HEK293 (cell line): ENCODE results near the gene TPRN.
A peak's percentile ranks its signal among the peaks of the same experiment; 100 is the strongest.

Experiments used
- CTCF ChIA-PET: fragments of 350-600 bp; formaldehyde crosslinking; extraction: SDS; loops from one replicate; lab custom pipeline; 2021; ENCODE audit warnings: antibody characterized with exemption; lab: Yijun Ruan, JAX
- POLR2A ChIA-PET: fragments of 300-600 bp; formaldehyde crosslinking; extraction: SDS; loops from one replicate; lab custom pipeline; 2020; ENCODE audit warnings: antibody characterized with exemption, inconsistent platforms; lab: Yijun Ruan, JAX
- H3K27ac ChIP-seq: fragments of 200-500 bp; sonication (Bioruptor generic); 2 replicates; pipeline ENCODE4 v1.5.1; 2014; ENCODE audit warnings: low read depth, low read length, control low read depth, inconsistent platforms; ENCODE audit errors: extremely low read depth
- H3K36me3 ChIP-seq, 2 experiments: fragments of 200-500 bp in 1 of 2; sonication (Bioruptor generic) in 1 of 2; 1 replicate in 1 of 2; 2 replicates in 1 of 2; pipeline ENCODE4 v1.5.1; 2014 to 2017; ENCODE audit warnings: inconsistent platforms in 2 of 2, low read length in 2 of 2; ENCODE audit not compliant: control insufficient read depth in 2 of 2, insufficient read depth in 1 of 2
- H3K4me1 ChIP-seq: fragments of 200-500 bp; sonication (Bioruptor generic); 2 replicates; pipeline ENCODE4 v1.5.1; 2014; ENCODE audit warnings: mild to moderate bottlenecking, low read length, inconsistent platforms; ENCODE audit not compliant: control insufficient read depth, insufficient read depth
- H3K4me3 ChIP-seq: 2 replicates; pipeline ENCODE4 v1.5.1; 2011; ENCODE audit warnings: low read depth, mild to moderate bottlenecking, control low read depth, low read length, moderate library complexity
- H3K9me3 ChIP-seq: fragments of 200-500 bp; sonication (Bioruptor generic); 2 replicates; pipeline ENCODE4 v1.5.1; 2014; ENCODE audit warnings: low read depth, low read length, inconsistent platforms; ENCODE audit not compliant: control insufficient read depth, insufficient read depth
- GLI4 ChIP-seq: fragments of 450-650 bp; formaldehyde crosslinking; IDR thresholded peaks from 2 replicates; pipeline ENCODE4 v1.5.1; 2016; ENCODE audit warnings: missing biosample characterization, missing genetic modification characterization
- KLF9 ChIP-seq: fragments of 450-650 bp; formaldehyde crosslinking; IDR thresholded peaks from 2 replicates; pipeline ENCODE4 v1.5.1; 2016; ENCODE audit warnings: missing biosample characterization, missing genetic modification characterization, low read depth
- RBAK ChIP-seq: fragments of 450-650 bp; formaldehyde crosslinking; IDR thresholded peaks from 2 replicates; pipeline ENCODE4 v1.5.1; 2016; ENCODE audit warnings: missing biosample characterization, missing genetic modification characterization
- SCRT1 ChIP-seq: fragments of 450-650 bp; formaldehyde crosslinking; IDR thresholded peaks from 2 replicates; pipeline ENCODE4 v1.5.1; 2016; ENCODE audit warnings: missing biosample characterization, missing genetic modification characterization, borderline replicate concordance
- SP7 ChIP-seq: fragments of 450-650 bp; formaldehyde crosslinking; IDR thresholded peaks from 2 replicates; pipeline ENCODE4 v1.5.1; 2016; ENCODE audit warnings: missing biosample characterization, missing genetic modification characterization
- WT1 ChIP-seq: fragments of 450-650 bp; formaldehyde crosslinking; IDR thresholded peaks from 2 replicates; pipeline ENCODE4 v1.5.1; 2016; ENCODE audit warnings: missing biosample characterization, missing genetic modification characterization
- ZBTB1 ChIP-seq: fragments of 450-650 bp; formaldehyde crosslinking; IDR thresholded peaks from 2 replicates; pipeline ENCODE4 v1.5.1; 2016; ENCODE audit warnings: missing biosample characterization, missing genetic modification characterization
- ZFP69B ChIP-seq: fragments of 450-650 bp; formaldehyde crosslinking; IDR thresholded peaks from 2 replicates; pipeline ENCODE4 v1.5.1; 2016; ENCODE audit warnings: missing biosample characterization, missing genetic modification characterization
- ZIC2 ChIP-seq: fragments of 450-650 bp; formaldehyde crosslinking; IDR thresholded peaks from 2 replicates; pipeline ENCODE4 v1.5.1; 2016; ENCODE audit warnings: missing biosample characterization, missing genetic modification characterization
- ZNF169 ChIP-seq: fragments of 450-650 bp; formaldehyde crosslinking; IDR thresholded peaks from 2 replicates; pipeline ENCODE4 v1.5.1; 2016; ENCODE audit warnings: missing biosample characterization, missing genetic modification characterization
- ZNF202 ChIP-seq: fragments of 450-650 bp; formaldehyde crosslinking; IDR thresholded peaks from 2 replicates; pipeline ENCODE4 v1.5.1; 2016; ENCODE audit warnings: missing biosample characterization, missing genetic modification characterization, borderline replicate concordance
- ZNF211 ChIP-seq: fragments of 450-650 bp; formaldehyde crosslinking; IDR thresholded peaks from 2 replicates; pipeline ENCODE4 v1.5.1; 2016; ENCODE audit warnings: low read depth, missing biosample characterization, missing genetic modification characterization
- ZNF23 ChIP-seq: fragments of 450-650 bp; formaldehyde crosslinking; IDR thresholded peaks from 2 replicates; pipeline ENCODE4 v1.5.1; 2016; ENCODE audit warnings: missing biosample characterization, missing genetic modification characterization, borderline replicate concordance
- ZNF248 ChIP-seq: fragments of 450-650 bp; formaldehyde crosslinking; IDR thresholded peaks from 2 replicates; pipeline ENCODE4 v1.5.1; 2017; ENCODE audit warnings: missing biosample characterization, missing genetic modification characterization
- ZNF335 ChIP-seq: fragments of 450-650 bp; formaldehyde crosslinking; conservative IDR thresholded peaks from 2 replicates; pipeline ENCODE4 v1.5.1; 2016; ENCODE audit warnings: missing biosample characterization, missing genetic modification characterization
- ZNF514 ChIP-seq: fragments of 450-650 bp; formaldehyde crosslinking; IDR thresholded peaks from 2 replicates; pipeline ENCODE4 v1.5.1; 2016; ENCODE audit warnings: missing biosample characterization, missing genetic modification characterization
- ZNF549 ChIP-seq: fragments of 450-650 bp; IDR thresholded peaks from 2 replicates; pipeline ENCODE4 v1.5.1; 2018; ENCODE audit warnings: missing biosample characterization, missing genetic modification characterization, mild to moderate bottlenecking, inconsistent platforms, moderate library complexity
- ZNF560 ChIP-seq: fragments of 450-650 bp; formaldehyde crosslinking; IDR thresholded peaks from 2 replicates; pipeline ENCODE4 v1.5.1; 2017; ENCODE audit warnings: missing biosample characterization, missing genetic modification characterization, borderline replicate concordance
- ZNF571 ChIP-seq: fragments of 450-650 bp; formaldehyde crosslinking; IDR thresholded peaks from 2 replicates; pipeline ENCODE4 v1.5.0; 2017; ENCODE audit warnings: missing biosample characterization, missing genetic modification characterization
- ZNF624 ChIP-seq: fragments of 450-650 bp; formaldehyde crosslinking; IDR thresholded peaks from 2 replicates; pipeline ENCODE4 v1.5.1; 2017; ENCODE audit warnings: missing biosample characterization, missing genetic modification characterization
- ZNF664 ChIP-seq: fragments of 450-650 bp; formaldehyde crosslinking; IDR thresholded peaks from 2 replicates; pipeline ENCODE4 v1.5.1; 2016; ENCODE audit warnings: missing biosample characterization, missing genetic modification characterization
- ZNF701 ChIP-seq: fragments of 450-650 bp; formaldehyde crosslinking; IDR thresholded peaks from 2 replicates; pipeline ENCODE4 v1.5.1; 2016; ENCODE audit warnings: missing biosample characterization, missing genetic modification characterization
- ZNF830 ChIP-seq: fragments of 450-650 bp; IDR thresholded peaks from 2 replicates; pipeline ENCODE4 v1.5.0; 2018; ENCODE audit warnings: missing biosample characterization, missing genetic modification characterization, low read depth, mild to moderate bottlenecking, moderate library complexity
- TF ChIP-seq, protein P1 (sequence below): fragments of 450-650 bp; formaldehyde crosslinking; IDR thresholded peaks from 2 replicates; pipeline ENCODE4 v1.5.1; 2016; ENCODE audit warnings: missing biosample characterization, missing genetic modification characterization
- TF ChIP-seq, protein P2 (sequence below): fragments of 450-650 bp; formaldehyde crosslinking; optimal IDR thresholded peaks from 2 replicates; pipeline ENCODE3; 2016; ENCODE audit warnings: missing biosample characterization, mild to moderate bottlenecking, missing genetic modification characterization
- TF ChIP-seq, protein P3 (sequence below): fragments of 450-650 bp; formaldehyde crosslinking; IDR thresholded peaks from 2 replicates; pipeline ENCODE4 v1.5.1; 2016; ENCODE audit warnings: missing biosample characterization, missing genetic modification characterization
- TF ChIP-seq, protein P4 (sequence below): fragments of 450-650 bp; formaldehyde crosslinking; IDR thresholded peaks from 2 replicates; pipeline ENCODE4 v1.5.1; 2016; ENCODE audit warnings: missing biosample characterization, missing genetic modification characterization, borderline replicate concordance
- TF ChIP-seq, protein P5 (sequence below): fragments of 450-650 bp; formaldehyde crosslinking; IDR thresholded peaks from 2 replicates; pipeline ENCODE4 v1.5.1; 2017; ENCODE audit warnings: missing biosample characterization, missing genetic modification characterization

The TPRN gene

DNA sequence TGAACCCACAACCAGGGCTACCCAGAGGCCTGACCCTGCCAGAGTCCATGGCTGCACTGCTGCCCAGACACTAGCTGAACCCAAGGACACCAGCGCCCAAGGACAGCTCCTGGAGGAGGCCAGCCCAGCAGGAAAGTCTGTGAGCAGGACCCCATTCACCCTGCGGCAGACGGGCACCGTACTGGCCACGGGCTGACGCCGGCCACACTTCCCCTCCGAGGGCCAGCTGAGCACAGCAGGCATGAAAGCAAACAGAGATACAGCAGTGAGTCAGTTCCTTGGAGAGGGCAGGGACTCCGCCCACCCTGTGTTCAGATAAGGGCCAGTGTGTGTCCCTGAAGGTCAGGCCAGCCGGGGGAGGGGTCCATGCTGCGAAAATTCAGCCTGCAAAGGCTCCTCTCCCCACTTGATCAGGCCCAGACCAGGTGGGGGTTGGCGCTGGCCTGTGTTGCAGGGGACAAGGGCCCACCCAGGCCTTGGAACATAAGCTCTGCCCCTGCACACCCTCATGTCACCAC is 18.3 kb upstream of the TPRN start (continued):
- TF ChIP-seq ZNF514 (tag by site-specific recombination) (no peak), ZNF571 (tag by site-specific recombination) (no peak), ZNF560 (tag by site-specific recombination) (no peak), ZNF830 (no peak), ZNF664 (tag by site-specific recombination) (no peak), ZNF335 (tag by site-specific recombination) (no peak), SCRT1 (tag by site-specific recombination) (no peak), ZNF701 (no peak), ZNF169 (no peak), KLF9 (tag by site-specific recombination) (peak; percentile 54), ZFP69B (0 out of 2 replicates have a peak, but pooled peaks have one; percentile 18), ZIC2 (tag by site-specific recombination) (peak; percentile 98)
- TF ChIP-seq, protein P1, sequence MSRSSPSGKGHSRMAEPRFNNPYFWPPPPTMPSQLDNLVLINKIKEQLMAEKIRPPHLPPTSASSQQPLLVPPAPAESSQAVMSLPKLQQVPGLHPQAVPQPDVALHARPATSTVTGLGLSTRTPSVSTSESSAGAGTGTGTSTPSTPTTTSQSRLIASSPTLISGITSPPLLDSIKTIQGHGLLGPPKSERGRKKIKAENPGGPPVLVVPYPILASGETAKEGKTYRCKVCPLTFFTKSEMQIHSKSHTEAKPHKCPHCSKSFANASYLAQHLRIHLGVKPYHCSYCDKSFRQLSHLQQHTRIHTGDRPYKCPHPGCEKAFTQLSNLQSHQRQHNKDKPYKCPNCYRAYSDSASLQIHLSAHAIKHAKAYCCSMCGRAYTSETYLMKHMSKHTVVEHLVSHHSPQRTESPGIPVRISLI, result no peak
- TF ChIP-seq, protein P2, sequence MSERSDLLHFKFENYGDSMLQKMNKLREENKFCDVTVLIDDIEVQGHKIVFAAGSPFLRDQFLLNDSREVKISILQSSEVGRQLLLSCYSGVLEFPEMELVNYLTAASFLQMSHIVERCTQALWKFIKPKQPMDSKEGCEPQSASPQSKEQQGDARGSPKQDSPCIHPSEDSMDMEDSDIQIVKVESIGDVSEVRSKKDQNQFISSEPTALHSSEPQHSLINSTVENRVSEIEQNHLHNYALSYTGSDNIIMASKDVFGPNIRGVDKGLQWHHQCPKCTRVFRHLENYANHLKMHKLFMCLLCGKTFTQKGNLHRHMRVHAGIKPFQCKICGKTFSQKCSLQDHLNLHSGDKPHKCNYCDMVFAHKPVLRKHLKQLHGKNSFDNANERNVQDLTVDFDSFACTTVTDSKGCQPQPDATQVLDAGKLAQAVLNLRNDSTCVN (tag by site-specific recombination), result no peak
- TF ChIP-seq, protein P3, sequence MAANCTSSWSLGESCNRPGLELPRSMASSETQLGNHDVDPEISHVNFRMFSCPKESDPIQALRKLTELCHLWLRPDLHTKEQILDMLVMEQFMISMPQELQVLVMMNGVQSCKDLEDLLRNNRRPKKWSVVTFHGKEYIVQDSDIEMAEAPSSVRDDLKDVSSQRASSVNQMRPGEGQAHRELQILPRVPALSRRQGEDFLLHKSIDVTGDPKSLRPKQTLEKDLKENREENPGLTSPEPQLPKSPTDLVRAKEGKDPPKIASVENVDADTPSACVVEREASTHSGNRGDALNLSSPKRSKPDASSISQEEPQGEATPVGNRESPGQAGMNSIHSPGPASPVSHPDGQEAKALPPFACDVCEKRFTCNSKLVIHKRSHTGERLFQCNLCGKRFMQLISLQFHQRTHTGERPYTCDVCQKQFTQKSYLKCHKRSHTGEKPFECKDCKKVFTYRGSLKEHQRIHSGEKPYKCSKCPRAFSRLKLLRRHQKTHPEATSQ, result no peak
- TF ChIP-seq, protein P4, sequence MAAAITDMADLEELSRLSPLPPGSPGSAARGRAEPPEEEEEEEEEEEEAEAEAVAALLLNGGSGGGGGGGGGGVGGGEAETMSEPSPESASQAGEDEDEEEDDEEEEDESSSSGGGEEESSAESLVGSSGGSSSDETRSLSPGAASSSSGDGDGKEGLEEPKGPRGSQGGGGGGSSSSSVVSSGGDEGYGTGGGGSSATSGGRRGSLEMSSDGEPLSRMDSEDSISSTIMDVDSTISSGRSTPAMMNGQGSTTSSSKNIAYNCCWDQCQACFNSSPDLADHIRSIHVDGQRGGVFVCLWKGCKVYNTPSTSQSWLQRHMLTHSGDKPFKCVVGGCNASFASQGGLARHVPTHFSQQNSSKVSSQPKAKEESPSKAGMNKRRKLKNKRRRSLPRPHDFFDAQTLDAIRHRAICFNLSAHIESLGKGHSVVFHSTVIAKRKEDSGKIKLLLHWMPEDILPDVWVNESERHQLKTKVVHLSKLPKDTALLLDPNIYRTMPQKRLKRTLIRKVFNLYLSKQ, result no peak

DNA sequence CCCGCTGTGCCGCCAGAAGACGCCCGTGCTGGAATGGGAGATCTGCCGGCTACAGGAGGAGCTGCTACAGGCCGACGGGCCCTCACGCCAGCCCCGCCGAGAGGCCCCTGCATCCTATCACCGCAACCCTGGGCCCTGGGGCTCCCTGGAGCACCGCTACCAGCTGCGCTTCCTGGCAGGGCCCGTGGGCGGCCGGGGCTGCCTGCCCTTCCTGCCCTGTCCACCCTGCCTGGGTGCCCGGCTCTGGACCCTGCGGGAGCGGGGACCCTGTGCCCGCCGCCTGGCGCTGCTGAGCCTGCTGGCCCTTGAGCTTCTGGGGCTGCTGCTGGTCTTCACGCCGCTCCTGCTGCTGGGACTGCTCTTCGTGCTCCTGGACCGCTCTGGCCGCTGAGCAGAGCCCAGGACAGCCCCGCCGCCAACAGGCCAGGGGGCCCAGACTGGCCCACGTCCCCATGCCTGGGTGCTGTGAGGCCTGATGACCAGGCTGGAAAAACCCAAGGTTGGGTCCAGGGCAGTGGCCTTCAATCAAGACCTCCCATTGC is 17.7 kb upstream of the TPRN start:
- Histone ChIP-seq H3K27ac (no peak overlapping the region), H3K4me1 (peaks cover 4% of the 10 kb centered on the region), H3K36me3 (peaks cover 0 to 62% of the 10 kb centered on the region in 2 experiments; a peak in 1 of 3 replicates), H3K9me3 (no peaks in the 10 kb centered on the region), H3K4me3 (no peak overlapping the region)
- ChIA-PET CTCF (interaction anchor here (0.8 to 1.1 kb wide), 3 partner anchors 9 to 189 kb away, joined by 3 to 4 read pairs (median 4); partner anchors contain the start of gene RNF224), POLR2A (interaction anchor here (0.6 to 17.2 kb wide), 6 partner anchors 10 to 132 kb away, joined by 3 to 304 read pairs (median 6); partner anchors contain the start of genes MAN1B1, NDOR1, TMEM203 and TPRN)
- TF ChIP-seq ZNF23 (no peak), ZNF202 (tag by site-specific recombination) (no peak), ZNF830 (no peak), RBAK (tag by site-specific recombination) (no peak), ZBTB1 (no peak), ZNF211 (tag by site-specific recombination) (no peak), GLI4 (no peak), SP7 (tag by site-specific recombination) (no peak), ZNF248 (tag by site-specific recombination) (no peak), WT1 (no peak), ZNF549 (tag by site-specific recombination) (no peak), ZNF624 (tag by site-specific recombination) (no peak)
- TF ChIP-seq, protein P3, result no peak
- TF ChIP-seq, protein P5, sequence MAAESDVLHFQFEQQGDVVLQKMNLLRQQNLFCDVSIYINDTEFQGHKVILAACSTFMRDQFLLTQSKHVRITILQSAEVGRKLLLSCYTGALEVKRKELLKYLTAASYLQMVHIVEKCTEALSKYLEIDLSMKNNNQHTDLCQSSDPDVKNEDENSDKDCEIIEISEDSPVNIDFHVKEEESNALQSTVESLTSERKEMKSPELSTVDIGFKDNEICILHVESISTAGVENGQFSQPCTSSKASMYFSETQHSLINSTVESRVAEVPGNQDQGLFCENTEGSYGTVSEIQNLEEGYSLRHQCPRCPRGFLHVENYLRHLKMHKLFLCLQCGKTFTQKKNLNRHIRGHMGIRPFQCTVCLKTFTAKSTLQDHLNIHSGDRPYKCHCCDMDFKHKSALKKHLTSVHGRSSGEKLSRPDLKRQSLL, result no peak
